Measurements from ENCODE around the gene MTG1.

GRCh38 chr10:133420579-133420978 lies 26.6 kb downstream of the MTG1 start:
- TF ChIP-seq CTCF (IDR thresholded peaks at IDR 0.05) (no peak), EP300 (IDR thresholded peaks at IDR 0.05; ENCODE audit: low read depth) (no peak), POLR2AphosphoS5 (IDR thresholded peaks at IDR 0.05) (no peak), POLR2A (IDR thresholded peaks at IDR 0.05) (no peak)
